ENCODE measurements around the gene DPP6. TPM values are rescaled to one million over a fixed set of nuclear protein-coding genes. Genes with fewer than 3 reads are reported as not detected.
"Not testable (repeated sequence)": the region's sequence is repeated elsewhere in the genome, so short reads cannot be mapped to it uniquely, and the experiment has no call there.

DPP6 gene
- total RNA-seq, 1 experiment from 2014 or later, result not detected

GRCh38 chr7:154030476-154031080 lies 21.6 kb upstream of the DPP6 start:
- POLR2A ChIA-PET, result not testable (repeated sequence)

GRCh38 chr7:154039466-154040165 lies 12.6 kb upstream of the DPP6 start:
- H3K36me3 ChIP-seq (ENCODE audit: control insufficient read depth, insufficient read depth, low read length); in situ Hi-C loops (cut with HindIII; ENCODE audit: low pct_unique_long_range_greater_than_20kb, low sequenced_read_pairs); H3K4me1 ChIP-seq (ENCODE audit: control insufficient read depth, insufficient read depth, low read length); H3K27me3 ChIP-seq (ENCODE audit: control insufficient read depth, insufficient read depth, low read length); H3K27ac ChIP-seq (ENCODE audit: low read length); H3K9me3 ChIP-seq (ENCODE audit: control insufficient read depth, insufficient read depth, low read depth, low read length); H3K4me3 ChIP-seq (ENCODE audit: low read depth in 2 of 2, low read length in 2 of 2); BruUV-seq (replicated peaks); POLR2A ChIA-PET; intact Hi-C loops (cut with micrococcal nuclease; ENCODE audit: unreplicated experiment); CTCF ChIA-PET; DNase-seq (ENCODE audit: low read depth, low spot score): not testable (repeated sequence)
- ATAC-seq, result peak; percentile 90

More at GRCh38 chr7:154030476-154031080, 21.6 kb upstream of the DPP6 start:
- H3K9me3 ChIP-seq (ENCODE audit: control insufficient read depth, insufficient read depth, low read depth, low read length); in situ Hi-C loops (cut with HindIII; ENCODE audit: low pct_unique_long_range_greater_than_20kb, low sequenced_read_pairs); CTCF ChIA-PET; BruUV-seq (replicated peaks); DNase-seq (ENCODE audit: low read depth, low spot score); H3K36me3 ChIP-seq (ENCODE audit: control insufficient read depth, insufficient read depth, low read length); intact Hi-C loops (cut with micrococcal nuclease; ENCODE audit: unreplicated experiment); H3K27me3 ChIP-seq (ENCODE audit: control insufficient read depth, insufficient read depth, low read length); H3K27ac ChIP-seq (ENCODE audit: low read length); H3K4me1 ChIP-seq (ENCODE audit: control insufficient read depth, insufficient read depth, low read length); H3K4me3 ChIP-seq (ENCODE audit: low read depth in 2 of 2, low read length in 2 of 2); ATAC-seq: not testable (repeated sequence)

GRCh38 chr7:154050394-154050793 lies 1.8 kb upstream of the DPP6 start:
- DNase-seq (ENCODE audit: low read depth, low spot score); H3K36me3 ChIP-seq (ENCODE audit: control insufficient read depth, insufficient read depth, low read length); H3K27me3 ChIP-seq (ENCODE audit: control insufficient read depth, insufficient read depth, low read length); H3K4me3 ChIP-seq (ENCODE audit: low read depth in 2 of 2, low read length in 2 of 2); POLR2A ChIA-PET; intact Hi-C loops (cut with micrococcal nuclease; ENCODE audit: unreplicated experiment); H3K4me1 ChIP-seq (ENCODE audit: control insufficient read depth, insufficient read depth, low read length); BruUV-seq (replicated peaks); in situ Hi-C loops (cut with HindIII; ENCODE audit: low pct_unique_long_range_greater_than_20kb, low sequenced_read_pairs); ATAC-seq; H3K9me3 ChIP-seq (ENCODE audit: control insufficient read depth, insufficient read depth, low read depth, low read length); H3K27ac ChIP-seq (ENCODE audit: low read length); CTCF ChIA-PET: not testable (repeated sequence)

GRCh38 chr7:154051006-154051642 lies 1.1 kb upstream of the DPP6 start:
- POLR2A ChIA-PET; DNase-seq (ENCODE audit: low read depth, low spot score); BruUV-seq (replicated peaks): not testable (repeated sequence)

GRCh38 chr7:154052530-154053252 lies 493 bp downstream of the DPP6 start:
- H3K27me3 ChIP-seq (ENCODE audit: control insufficient read depth, insufficient read depth, low read length); H3K9me3 ChIP-seq (ENCODE audit: control insufficient read depth, insufficient read depth, low read depth, low read length); H3K36me3 ChIP-seq (ENCODE audit: control insufficient read depth, insufficient read depth, low read length); intact Hi-C loops (cut with micrococcal nuclease; ENCODE audit: unreplicated experiment); ATAC-seq; in situ Hi-C loops (cut with HindIII; ENCODE audit: low pct_unique_long_range_greater_than_20kb, low sequenced_read_pairs); H3K4me1 ChIP-seq (ENCODE audit: control insufficient read depth, insufficient read depth, low read length); DNase-seq (ENCODE audit: low read depth, low spot score); POLR2A ChIA-PET; H3K4me3 ChIP-seq (ENCODE audit: low read depth in 2 of 2, low read length in 2 of 2); H3K27ac ChIP-seq (ENCODE audit: low read length); CTCF ChIA-PET; BruUV-seq (replicated peaks): not testable (repeated sequence)

More at GRCh38 chr7:154051006-154051642, 1.1 kb upstream of the DPP6 start:
- H3K27me3 ChIP-seq (ENCODE audit: control insufficient read depth, insufficient read depth, low read length); H3K4me1 ChIP-seq (ENCODE audit: control insufficient read depth, insufficient read depth, low read length); CTCF ChIA-PET; H3K9me3 ChIP-seq (ENCODE audit: control insufficient read depth, insufficient read depth, low read depth, low read length); intact Hi-C loops (cut with micrococcal nuclease; ENCODE audit: unreplicated experiment); in situ Hi-C loops (cut with HindIII; ENCODE audit: low pct_unique_long_range_greater_than_20kb, low sequenced_read_pairs); H3K36me3 ChIP-seq (ENCODE audit: control insufficient read depth, insufficient read depth, low read length); H3K4me3 ChIP-seq (ENCODE audit: low read depth in 2 of 2, low read length in 2 of 2); H3K27ac ChIP-seq (ENCODE audit: low read length): not testable (repeated sequence)
- ATAC-seq, result peak; percentile 95

GRCh38 chr7:154053466-154054312 lies 1.5 kb downstream of the DPP6 start:
- DNase-seq (ENCODE audit: low read depth, low spot score); H3K9me3 ChIP-seq (ENCODE audit: control insufficient read depth, insufficient read depth, low read depth, low read length); ATAC-seq; in situ Hi-C loops (cut with HindIII; ENCODE audit: low pct_unique_long_range_greater_than_20kb, low sequenced_read_pairs); H3K27ac ChIP-seq (ENCODE audit: low read length); CTCF ChIA-PET; H3K4me3 ChIP-seq (ENCODE audit: low read depth in 2 of 2, low read length in 2 of 2); H3K4me1 ChIP-seq (ENCODE audit: control insufficient read depth, insufficient read depth, low read length); H3K36me3 ChIP-seq (ENCODE audit: control insufficient read depth, insufficient read depth, low read length); POLR2A ChIA-PET; intact Hi-C loops (cut with micrococcal nuclease; ENCODE audit: unreplicated experiment); H3K27me3 ChIP-seq (ENCODE audit: control insufficient read depth, insufficient read depth, low read length); BruUV-seq (replicated peaks): not testable (repeated sequence)

All from Panc1 (cell line).